Medulla oblongata (tissue), 1 donor: ENCODE data around the gene NDUFS5.
"Not testable (repeated sequence)": the region's sequence is repeated elsewhere in the genome, so short reads cannot be mapped to it uniquely, and the experiment has no call there.

Experiments used
- DNase-seq: peaks from one replicate; pipeline ENCODE4 v3.0.0-alpha.2; 2015; ENCODE audit errors: extremely low spot score

Gene NDUFS5

GRCh38 chr1:39016604-39017171, 9.5 kb upstream of the NDUFS5 start:
- no peak for DNase-seq

DNA sequence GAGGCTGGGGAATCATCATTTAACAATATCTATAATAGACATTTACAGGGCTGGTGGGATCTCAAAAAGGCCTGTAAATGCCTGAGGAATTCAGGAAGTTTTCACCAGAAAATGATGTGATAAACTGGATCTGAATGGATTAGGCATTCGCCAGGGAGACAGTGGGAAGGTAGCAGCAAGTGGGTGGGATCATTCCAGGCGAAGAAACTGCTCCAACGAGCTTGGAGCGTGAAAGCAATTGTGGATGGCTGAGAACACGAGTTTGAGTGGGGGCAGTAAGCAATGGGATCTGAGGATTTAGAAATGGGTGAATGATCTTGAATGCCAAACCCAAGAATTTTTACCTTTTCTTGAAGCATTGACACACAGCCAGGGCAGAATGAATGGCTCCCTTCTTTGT, 8.9 kb upstream of the NDUFS5 start:
- no peak for DNase-seq

DNA sequence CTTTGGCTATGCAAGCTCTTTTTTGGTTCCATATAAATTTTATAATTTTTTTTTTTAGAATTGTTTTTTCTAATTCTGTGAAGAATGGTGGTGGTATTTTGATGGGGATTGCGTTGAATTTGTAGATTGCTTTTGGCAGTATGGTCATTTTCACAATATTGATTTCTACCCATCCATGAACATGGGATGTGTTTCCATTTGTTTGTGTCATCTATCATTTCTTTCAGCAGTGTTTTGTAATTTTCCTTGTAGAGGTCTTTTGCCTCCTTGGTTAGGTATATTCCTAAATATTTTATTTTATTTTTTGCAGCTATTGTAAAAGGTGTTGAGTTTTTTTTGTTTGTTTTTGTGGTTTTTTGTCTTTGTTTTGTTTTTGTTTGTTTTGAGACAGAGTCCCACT, 5.7 kb upstream of the NDUFS5 start:
- not testable (repeated sequence) for DNase-seq

- DNase-seq = no peak
These were observed 4.7 kb upstream of the NDUFS5 start for GRCh38 chr1:39021426-39021825.

DNA sequence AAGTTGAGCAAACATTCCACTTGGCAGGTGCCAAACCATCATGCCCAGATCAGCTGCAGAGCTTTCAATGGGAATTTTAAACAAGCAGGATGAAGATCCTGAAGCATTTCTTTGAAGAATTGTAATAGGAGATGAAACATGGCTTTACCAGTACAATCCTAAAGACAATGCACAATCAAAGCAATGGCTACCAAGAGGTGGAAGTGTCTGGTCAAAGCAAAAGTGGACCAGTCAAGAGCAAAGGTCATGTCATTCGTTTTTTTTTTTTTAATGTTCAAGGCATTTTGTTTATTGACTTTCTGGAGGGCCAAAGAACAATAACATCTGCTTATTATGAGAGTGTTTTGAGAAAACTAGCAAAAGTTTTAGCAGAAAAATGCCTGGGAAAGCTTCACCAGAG, 3.0 kb upstream of the NDUFS5 start:
- no peak for DNase-seq

DNA sequence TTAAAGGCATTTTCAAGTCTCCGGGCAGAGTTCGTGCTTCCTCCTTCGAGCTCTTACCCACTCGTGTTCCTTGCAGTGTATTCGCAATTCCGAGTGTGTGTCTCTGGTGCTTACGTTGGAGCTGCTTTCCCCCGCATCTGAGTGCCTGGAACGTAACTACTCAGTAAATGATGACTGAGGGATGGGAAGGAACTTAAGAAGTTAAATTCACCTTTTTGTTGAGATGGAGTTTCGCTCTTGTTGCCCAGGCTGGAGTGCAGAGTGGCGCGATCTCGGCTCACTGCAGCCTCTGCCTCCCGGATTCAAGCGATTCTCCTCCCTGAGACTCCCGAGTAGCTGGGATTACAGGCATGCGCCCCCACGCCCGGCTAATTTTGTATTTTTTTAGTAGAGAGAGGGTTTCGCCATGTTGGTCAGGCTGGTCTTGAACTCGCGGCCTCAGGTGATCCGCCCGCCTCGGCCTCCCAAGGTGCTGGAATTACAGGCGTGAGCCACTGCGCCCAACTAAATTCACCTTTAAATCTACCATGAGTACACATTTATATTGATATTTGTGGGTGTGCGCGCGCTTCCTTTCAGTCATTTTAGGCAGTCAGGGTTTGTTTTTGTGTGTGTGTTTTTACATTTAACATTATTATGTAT, 837 bp downstream of the NDUFS5 start:
- no peak for DNase-seq

DNA sequence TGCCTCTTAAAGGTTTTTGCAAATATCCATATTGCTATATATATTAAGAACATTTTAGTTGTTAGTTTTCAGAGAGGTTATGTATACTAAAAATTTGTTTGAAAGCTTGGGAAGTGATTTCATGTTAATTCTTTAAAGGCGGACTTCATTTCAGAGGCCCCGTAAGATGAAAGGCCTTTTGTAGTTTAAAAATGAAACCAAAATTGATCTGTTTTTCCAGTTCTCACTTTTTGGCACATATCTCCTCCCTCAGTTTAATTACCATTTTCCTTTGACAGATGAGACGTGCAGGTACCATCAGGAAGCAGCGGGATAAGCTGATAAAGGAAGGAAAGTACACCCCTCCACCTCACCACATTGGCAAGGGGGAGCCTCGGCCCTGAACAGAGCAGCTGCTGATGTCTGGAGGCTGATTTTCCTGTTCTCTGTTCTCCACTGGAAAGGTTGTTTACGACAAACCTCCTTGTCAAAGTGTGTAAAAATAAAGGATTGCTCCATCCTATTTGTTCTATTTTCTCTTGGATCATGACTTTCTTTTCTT, 8.0 kb downstream of the NDUFS5 start:
- DNase-seq = no peak

DNA sequence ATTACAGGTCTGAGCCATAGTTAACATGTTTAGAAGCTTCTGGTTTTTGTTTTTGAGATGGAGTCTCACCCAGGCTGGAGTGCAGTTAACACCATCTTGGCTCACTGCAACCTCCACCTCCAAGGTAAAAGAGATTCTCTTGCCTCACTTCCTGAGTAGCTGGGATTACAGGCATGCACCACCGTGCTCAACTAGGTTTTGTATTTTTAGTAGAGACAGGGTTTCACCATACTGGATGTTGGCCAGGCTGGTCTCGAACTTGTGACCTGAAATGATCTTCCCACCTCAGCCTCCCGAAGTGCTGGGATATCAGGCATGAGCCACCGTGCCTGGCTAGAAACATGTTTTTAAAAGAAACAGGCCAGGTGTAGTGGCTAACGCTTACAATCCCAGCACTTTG, 10.5 kb downstream of the NDUFS5 start:
- no peak for DNase-seq

- no peak for DNase-seq
These were observed 17.4 kb downstream of the NDUFS5 start for GRCh38 chr1:39043513-39043912.

GRCh38 chr1:39044762-39045161, 18.6 kb downstream of the NDUFS5 start:
- DNase-seq = no peak

GRCh38 chr1:39045231-39045630, 19.1 kb downstream of the NDUFS5 start:
- DNase-seq = no peak

DNA sequence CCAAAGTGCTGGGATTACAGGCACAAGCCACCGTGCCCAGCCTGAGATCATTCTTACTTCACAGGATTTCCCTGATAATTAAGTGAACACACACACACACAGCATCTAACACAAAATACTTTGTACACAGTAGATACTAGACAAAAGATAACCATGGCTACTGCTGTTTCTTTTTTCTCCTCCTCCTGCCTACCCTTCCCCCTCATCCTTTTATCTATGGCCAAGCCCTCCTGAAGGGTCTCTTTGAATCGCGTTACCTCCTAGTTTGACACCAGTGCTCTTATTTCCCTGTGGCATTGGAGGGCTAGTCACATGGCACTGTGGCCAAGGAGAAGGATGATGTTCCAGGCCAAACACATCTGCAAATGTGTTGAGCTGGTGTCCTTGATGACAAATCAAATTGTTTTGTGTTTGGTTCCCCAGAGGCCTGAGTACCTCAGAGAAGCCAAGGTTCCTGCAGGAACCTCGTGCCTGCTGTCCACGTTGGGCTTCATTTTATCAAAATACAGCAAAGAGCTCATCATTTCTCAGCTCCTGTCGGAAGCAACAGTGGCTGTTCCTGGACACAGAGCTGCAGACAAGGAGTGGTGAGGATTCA, 20.6 kb downstream of the NDUFS5 start:
- DNase-seq = no peak

DNA sequence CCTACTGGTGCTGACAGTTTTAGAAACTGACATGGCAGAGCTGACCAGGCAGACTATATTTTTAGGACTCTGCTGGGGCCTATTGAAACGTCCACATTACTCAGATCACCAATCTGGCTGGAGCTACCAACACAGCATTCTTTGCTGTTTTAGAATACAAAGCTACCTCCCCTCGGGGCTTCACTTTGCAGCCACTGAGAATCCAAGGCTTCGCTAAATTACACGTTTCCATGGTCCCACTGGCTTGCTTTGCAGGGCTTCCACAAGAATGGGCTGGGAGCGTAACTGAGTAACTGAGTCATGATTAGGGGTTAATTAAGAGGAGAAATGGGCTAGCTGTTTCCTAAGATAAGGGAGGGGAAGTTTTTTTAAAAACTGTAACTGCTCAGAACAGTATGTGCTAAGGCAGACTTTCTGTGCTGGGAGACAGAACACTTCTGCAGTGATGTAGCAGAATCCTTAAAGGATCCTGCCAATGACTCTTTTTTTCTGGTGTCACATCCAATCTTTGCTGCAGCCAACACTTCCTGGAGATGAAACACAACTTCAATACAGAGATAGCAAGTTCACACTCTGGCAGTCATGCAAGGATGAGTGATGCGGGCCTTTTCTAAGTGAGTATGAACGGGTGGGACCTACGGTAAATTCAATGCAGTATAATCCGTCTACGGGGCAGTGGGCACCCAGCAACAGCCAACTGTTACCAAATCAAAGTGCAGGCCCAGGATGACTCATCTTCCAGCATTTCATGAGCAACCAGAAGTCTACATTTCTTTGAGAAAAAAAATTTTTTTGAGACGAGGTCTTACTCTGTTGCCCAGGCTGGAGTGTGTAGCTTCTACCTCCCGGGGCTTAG, 21.5 kb downstream of the NDUFS5 start:
- peak; percentile 19 for DNase-seq

DNA sequence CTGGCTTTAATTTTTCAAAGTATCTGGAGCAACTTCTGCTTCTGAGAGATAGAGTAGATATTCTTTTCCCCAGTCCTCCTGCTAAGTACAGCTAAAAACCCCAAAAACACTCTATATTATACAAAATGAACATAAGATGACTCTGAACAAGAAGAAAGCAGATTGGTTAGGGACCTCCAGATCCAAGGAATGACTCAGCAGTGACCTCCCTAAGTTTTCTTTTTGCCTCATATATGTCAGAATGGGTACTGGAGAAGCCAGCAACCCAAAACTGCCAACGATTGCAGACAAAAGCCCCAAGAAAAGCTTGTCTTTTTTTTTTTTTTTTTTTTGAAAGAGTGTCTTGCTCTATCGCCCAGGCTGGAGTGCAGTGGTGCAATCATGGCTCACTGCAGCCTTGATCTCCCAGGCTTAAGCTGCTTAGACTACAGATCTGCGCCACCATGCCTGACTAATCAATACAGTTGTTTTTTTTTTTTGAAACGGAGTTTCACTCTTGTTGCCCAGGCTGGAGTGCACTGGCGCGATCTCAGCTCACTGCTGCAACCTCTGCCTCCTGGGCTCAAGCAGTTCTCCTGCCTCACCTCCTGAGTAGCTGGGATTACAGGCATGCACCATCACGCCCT, 22.7 kb downstream of the NDUFS5 start:
- DNase-seq = no peak

GRCh38 chr1:39050001-39050400, 23.9 kb downstream of the NDUFS5 start:
- no peak for DNase-seq

DNA sequence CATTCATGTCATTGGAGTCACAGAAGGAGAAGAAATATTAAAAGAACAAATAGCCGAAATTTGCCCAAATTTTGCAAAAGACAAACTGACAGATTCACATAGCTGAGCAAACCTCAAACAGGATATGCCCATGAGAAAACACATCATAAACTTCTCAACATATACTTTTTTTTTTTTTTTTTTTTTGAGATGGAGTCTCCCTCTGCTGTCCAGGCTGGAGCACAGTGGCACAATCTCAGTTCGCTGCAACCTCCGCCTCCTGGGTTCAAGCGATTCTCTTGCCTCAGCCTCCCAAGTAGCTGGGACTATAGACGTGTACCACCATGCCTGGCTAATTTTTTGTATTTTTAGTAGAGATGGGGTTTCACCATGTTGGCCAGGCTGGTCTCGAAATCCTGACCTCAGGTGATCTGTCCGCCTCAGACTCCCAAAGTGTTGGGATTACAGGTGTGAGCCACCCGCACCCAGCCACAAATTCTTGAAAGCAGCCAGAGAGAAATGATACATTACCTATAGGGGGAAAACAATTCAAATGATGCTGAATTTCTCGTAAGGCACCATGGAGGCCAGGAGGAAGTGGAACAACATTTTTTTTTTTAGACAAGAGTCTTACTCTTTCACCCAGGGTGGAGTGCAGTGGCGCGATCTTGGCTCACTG, 25.2 kb downstream of the NDUFS5 start:
- DNase-seq = not testable (repeated sequence)

GRCh38 chr1:39051956-39052355, 25.8 kb downstream of the NDUFS5 start:
- DNase-seq = no peak

DNA sequence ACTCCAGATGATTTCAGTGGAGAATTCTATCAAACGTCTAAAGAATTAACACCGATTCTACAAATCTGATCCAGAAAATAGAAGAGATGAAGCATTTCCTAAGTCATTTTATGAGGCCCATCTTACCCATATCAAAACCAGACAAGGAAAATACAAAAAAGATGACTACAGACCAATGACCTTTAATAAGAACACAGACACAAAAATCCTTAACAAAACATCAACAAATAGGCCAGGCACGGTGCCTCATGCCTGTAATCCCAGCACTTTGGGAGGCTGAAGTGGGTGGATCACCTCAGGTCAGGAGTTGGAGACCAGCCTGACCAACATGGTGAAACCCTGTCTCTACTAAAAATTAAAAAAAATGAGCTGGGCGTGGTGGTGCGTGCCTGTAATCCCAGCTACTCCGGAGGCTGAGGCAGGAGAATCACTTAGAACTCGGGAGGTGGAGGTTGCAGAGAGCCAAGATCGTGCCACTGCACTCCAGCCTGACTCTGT, 29.1 kb downstream of the NDUFS5 start:
- not testable (repeated sequence) for DNase-seq

DNA sequence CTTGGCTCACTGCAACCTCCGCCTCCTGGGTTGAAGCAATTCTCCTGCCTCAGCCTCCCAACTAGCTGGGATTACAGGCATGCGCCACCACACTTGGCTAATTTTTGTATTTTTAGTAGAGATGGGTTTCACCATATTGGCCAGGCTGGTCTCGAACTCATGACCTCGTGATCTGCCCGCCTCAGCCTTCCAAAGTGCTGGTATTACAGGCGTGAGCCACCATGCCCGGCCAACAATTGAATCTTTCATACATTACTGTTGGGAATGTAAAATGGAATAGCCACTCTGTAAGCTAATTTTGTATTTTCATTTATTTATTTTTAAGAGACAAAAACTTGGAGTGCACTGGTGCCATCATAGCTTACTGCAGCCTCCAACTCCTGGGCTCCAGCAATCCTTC, 35.4 kb downstream of the NDUFS5 start:
- DNase-seq = not testable (repeated sequence)

- no peak for DNase-seq
These were observed 35.8 kb downstream of the NDUFS5 start for GRCh38 chr1:39061951-39062350.

- DNase-seq = no peak
These were observed 37.0 kb downstream of the NDUFS5 start for GRCh38 chr1:39063191-39063590.
